ENCODE measurements around the gene EFHC1.

GRCh38 chr6:52505726-52506409 is 85.7 kb downstream of the EFHC1 start:
- no peak for TF ChIP-seq POLR2AphosphoS5 (IDR thresholded peaks at IDR 0.05)
- TF ChIP-seq CTCF (IDR thresholded peaks at IDR 0.05): no peak
